GM21723 (cell line): ENCODE measurements around the gene ERBB3.

Source experiments
- ATAC-seq: cut with Tn5 transposase; IDR thresholded peaks from one replicate; pipeline ENCODE4 v1.9.1; 2021; ENCODE audit warnings: mild to moderate bottlenecking, moderate library complexity; ENCODE audit not compliant: unreplicated experiment

The ERBB3 gene

DNA sequence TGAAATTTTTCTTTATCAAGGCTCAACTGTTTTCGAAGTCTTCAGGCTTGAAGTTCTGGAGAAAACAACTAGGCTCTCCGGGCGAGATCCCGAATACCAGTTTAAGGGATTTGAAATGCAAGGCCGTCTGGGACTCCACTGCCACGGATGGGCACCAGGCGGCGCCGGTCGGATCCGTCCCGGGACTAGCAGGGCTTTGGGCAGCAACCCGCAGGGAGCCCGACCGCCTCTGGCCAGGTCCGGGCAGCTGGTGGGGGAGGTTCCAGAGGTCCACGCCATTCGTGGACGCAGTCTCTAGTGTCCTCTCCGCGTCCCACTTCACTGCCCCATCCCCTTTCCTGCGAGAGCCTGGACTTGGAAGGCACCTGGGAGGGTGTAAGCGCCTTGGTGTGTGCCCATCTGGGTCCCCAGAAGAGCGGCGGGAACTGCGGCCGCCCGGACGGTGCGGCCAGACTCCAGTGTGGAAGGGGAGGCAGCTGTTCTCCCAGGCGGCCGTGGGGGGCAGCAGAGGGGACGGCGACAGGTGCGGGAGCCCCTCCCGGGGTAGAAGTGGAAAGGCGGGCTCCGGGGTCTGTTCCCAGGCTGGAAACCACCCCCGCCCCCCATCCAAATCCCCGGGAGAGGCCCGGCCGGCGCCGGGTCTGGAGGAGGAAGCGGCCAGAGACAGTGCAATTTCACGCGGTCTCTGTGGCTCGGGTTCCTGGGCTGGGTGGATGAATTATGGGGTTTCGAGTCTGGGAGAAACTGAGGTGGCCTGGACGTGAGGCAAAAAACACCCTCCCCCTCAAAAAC lies 838 bp upstream of the ERBB3 start:
- ATAC-seq = peak; percentile 56

DNA sequence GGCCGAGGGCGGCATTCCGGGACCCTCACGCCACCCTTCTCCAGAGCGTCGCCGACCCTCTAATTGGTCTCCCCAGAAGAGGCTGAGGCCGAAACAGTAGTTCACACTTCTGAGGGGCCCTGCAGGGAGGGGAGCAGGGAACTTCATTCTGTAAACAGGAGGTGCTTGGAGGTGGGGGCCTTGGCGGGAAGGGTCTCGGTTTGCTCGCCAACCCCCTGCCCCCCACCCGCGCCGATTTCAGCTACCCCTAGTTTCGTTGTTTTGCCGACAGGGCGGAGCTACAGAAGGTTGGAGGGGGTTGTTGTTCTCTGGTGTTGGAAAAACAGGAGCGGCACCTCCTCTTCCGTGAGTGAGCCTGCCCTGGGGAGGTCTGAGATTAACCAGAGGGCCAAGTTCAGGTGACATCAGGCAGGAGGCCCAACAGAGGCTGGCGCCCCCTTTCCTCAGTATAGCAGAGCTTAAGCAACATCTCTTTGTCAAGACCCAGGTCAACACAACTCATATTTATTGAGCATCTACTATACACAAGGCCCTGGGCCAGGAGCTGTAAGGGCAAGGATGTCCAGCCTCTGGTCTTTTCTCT lies 682 bp downstream of the ERBB3 start:
- no peak for ATAC-seq

DNA sequence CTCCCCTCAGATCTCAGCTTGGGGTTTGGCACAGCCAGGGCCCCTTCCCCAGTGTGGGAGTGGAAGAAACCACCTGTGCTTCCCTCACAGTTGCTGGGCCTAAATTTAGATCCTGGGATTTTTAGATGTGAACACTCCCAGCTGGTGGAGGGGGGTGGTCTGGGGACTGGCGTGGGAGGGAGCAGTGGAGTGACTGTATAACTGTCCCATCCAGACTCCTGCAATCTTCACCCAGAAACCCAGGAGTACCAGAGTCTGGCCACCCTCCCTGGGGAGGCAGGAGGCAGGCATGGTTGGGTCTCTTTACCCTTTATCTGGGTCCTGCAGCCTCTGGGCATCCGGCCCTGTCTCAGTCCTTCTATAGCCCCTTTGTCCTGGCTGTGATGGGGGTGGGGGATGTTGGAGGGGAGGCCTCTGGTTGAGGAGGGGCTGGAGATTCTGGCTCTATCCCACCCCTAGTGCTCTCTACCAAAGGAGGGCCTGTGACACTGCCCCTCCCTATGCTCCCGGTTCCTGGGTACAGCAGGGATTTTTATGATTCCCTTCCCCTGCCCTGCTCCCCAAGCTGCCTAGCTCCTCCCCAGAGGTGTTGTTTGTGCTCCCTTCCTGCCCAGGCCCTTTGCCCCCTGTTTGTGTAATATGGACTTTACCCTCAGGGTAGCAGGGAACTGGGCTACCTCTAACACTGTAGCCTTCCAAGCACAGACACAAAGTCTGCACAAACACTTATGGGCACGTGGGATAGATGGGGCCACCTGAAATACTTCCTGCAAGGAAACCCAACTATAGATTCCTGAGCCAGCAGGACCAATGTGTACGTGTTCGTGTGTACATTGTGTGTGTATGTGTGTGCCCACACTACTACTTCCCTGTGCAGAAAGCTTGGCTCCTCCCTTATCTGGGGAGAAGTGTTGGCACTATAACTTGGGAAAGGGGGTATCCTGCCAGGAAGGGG lies 1.7 kb downstream of the ERBB3 start:
- ATAC-seq = no peak

DNA sequence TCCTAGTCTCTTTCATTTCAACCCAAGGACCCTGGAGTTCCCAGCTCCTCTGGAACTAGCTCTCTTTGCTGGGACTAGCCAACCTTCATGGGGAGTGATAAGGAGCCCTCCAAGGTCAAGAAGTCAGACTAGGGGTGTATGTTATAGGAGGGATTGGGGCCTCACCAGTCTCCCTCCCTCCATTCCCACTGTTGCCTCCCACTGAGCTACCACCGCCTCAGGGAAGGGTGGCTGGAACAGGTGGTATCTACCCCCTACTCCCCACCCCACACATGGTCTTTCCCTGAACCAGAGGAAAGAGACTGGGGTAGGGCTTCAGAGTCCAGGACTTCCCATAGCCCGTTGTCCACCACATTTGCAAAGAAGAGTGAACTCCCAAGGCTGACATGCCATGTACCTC lies 2.4 kb downstream of the ERBB3 start:
- ATAC-seq = no peak

DNA sequence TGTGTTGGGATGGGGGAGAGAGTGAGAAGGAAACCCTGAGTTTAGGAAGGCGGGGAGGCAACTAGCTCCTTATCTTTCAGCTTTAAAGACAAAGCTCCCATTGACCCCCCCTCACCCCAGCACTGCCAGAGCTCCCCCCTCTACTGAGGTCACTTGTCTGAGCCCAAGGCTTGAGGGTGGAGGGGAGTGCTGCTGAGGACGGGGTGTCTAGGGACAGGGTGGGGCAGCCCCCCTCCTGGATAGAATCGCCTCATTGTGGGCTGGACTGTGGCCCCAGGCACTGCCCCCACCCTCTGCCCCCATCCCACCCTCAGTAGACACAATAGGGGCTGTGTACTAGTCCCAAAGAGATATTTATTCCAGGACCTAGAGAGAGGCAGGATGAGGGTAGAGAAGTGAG lies 3.0 kb downstream of the ERBB3 start:
- no peak for ATAC-seq

DNA sequence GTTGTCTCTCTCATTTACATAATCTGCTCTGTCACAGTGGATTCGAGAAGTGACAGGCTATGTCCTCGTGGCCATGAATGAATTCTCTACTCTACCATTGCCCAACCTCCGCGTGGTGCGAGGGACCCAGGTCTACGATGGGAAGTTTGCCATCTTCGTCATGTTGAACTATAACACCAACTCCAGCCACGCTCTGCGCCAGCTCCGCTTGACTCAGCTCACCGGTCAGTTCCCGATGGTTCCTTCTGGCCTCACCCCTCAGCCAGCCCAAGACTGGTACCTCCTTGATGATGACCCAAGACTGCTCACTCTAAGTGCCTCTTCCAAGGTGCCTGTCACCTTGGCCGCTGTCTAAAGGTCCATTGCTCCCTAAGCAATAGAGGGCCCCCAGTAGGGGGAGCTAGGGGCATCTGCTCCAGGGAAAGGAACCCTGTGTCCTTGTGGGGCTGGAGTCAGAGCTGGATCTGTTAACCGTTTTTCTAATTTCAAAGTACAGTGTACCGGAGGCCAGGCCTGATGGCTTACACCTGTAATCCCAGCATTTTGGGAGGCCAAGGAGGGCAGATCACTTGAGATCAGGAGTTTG lies 5.1 kb downstream of the ERBB3 start:
- no peak for ATAC-seq

DNA sequence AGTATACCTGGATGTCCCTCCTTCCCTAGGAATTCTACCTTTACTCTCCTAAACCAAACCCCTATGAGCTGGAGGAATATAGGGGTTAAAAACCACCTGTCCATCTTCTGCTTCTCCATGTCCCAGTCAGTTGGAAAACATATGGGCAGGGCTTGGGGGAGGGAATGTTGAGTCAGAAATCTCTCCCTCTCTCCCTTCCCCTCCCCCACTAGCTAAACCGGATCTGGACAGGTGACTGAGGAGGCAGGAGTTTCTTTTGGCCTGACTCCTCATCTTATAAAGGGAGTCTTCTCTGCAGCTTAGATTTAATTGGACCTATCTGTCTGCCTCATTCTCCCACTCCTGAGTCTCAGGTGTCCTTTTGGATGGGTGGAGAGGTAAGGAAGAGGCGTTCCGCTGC lies 6.1 kb downstream of the ERBB3 start:
- no peak for ATAC-seq

DNA sequence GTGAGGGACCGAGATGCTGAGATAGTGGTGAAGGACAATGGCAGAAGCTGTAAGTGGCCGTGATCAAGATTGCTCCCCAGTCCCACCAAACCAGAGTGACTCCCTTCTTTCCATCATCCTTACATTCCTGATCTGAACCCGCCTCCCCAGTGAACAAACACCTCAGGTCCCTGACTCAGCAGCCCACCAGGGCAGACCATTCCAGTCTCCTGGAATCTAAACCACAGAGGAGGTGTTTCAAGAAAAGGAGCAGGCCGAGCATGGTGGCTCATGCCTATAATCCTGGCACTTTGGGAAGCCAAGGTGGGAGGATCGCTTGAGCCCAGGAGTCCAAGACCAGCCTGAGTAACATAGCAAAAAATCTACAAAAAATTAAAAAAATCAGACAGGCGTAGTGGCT lies 6.6 kb downstream of the ERBB3 start:
- no peak for ATAC-seq

DNA sequence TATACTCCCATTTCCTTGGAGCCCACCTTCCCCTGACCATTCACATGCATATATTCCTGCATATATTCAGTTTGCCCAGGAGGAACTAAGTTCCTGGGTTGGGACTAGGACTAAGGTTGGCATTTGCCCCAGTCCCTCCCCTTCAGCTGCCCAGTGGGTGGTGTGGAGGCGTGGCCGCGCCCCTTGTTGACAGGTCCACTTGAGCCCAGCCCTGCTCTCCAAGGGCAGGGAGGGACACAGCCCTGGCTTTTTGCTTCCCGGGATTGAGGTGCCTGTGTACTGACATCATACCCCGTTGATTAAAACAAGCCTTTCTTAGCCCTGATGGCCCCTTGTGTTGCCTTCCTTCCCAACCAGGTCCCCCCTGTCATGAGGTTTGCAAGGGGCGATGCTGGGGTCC lies 7.3 kb downstream of the ERBB3 start:
- ATAC-seq = no peak

DNA sequence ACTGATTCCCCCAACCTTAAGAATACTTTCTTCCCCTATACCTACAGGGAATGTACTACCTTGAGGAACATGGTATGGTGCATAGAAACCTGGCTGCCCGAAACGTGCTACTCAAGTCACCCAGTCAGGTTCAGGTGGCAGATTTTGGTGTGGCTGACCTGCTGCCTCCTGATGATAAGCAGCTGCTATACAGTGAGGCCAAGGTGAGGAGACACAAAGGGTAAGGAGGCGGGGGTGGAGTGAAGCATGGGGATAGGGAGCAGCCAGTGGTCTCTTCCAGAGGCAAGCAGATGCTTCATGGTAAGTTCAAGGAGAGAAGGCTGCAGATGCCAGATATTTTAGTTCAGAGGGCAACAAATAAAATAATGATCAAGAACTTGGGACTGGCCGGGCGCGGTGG lies 17.8 kb downstream of the ERBB3 start:
- ATAC-seq = no peak

DNA sequence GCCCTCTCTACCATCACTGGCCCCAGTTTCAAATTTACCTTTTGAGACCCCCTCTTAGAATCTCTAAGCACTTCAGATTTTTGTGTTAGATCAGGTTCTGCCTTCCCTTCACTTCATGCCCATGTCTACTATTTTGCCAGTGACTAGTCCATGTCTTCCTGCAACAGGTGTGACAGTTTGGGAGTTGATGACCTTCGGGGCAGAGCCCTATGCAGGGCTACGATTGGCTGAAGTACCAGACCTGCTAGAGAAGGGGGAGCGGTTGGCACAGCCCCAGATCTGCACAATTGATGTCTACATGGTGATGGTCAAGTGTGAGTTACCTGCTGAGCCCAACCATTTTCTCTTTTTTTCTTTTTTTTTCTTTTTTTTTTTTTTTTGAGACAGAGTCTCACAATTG lies 18.6 kb downstream of the ERBB3 start:
- ATAC-seq = no peak

DNA sequence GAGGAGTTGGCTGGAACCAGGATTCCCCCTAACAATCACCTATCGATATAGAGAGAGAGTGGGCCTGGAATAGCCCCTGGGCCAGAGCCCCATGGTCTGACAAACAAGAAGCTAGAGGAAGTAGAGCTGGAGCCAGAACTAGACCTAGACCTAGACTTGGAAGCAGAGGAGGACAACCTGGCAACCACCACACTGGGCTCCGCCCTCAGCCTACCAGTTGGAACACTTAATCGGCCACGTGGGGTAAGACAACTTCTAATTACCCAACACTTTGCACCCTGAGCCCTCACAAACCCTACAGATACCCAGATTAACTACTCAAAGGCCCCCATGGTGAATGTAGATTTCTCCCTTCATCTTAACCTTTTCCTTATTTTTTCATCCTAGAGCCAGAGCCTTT lies 19.8 kb downstream of the ERBB3 start:
- ATAC-seq = no peak

DNA sequence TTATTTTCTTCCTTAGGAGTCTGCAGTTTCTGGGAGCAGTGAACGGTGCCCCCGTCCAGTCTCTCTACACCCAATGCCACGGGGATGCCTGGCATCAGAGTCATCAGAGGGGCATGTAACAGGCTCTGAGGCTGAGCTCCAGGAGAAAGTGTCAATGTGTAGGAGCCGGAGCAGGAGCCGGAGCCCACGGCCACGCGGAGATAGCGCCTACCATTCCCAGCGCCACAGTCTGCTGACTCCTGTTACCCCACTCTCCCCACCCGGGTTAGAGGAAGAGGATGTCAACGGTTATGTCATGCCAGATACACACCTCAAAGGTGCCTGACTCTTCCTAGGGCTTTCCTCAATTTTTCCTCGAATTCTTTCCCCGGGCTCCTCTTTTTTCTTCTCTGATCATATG lies 21.1 kb downstream of the ERBB3 start:
- ATAC-seq = no peak

DNA sequence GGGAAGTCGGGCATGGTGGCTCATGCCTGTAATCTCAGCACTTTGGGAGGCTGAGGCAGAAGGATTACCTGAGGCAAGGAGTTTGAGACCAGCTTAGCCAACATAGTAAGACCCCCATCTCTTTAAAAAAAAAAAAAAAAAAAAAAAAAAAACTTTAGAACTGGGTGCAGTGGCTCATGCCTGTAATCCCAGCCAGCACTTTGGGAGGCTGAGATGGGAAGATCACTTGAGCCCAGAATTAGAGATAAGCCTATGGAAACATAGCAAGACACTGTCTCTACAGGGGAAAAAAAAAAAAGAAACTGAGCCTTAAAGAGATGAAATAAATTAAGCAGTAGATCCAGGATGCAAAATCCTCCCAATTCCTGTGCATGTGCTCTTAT lies 22.7 kb downstream of the ERBB3 start:
- no peak for ATAC-seq

DNA sequence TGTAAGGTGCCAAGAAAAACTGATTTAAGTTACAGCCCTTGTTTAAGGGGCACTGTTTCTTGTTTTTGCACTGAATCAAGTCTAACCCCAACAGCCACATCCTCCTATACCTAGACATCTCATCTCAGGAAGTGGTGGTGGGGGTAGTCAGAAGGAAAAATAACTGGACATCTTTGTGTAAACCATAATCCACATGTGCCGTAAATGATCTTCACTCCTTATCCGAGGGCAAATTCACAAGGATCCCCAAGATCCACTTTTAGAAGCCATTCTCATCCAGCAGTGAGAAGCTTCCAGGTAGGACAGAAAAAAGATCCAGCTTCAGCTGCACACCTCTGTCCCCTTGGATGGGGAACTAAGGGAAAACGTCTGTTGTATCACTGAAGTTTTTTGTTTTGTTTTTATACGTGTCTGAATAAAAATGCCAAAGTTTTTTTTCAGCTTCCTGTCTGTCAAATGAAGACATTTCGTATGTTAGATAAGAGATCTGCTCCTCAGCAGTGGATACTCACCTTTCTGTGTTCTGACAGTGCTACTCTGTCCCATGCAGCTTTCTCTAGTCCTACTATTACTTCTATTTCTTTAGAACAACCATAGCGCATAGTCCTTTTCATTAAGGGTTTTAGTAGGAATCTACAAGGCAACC lies 23.2 kb downstream of the ERBB3 start:
- ATAC-seq = no peak

DNA sequence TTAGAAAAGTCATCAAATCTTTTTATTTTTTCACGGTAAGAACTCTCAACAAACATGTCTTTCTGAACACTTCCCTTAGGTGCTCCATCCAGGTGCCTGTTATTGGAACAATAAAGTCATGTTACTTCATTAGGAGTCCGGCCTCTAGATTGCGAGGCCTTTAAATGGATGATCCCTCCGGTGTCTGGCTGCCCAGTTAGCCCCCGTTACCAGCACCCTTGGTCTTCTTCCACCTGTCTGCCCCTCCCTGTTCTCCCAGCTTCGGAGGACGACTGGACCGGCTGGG lies 23.8 kb downstream of the ERBB3 start:
- ATAC-seq = no peak

DNA sequence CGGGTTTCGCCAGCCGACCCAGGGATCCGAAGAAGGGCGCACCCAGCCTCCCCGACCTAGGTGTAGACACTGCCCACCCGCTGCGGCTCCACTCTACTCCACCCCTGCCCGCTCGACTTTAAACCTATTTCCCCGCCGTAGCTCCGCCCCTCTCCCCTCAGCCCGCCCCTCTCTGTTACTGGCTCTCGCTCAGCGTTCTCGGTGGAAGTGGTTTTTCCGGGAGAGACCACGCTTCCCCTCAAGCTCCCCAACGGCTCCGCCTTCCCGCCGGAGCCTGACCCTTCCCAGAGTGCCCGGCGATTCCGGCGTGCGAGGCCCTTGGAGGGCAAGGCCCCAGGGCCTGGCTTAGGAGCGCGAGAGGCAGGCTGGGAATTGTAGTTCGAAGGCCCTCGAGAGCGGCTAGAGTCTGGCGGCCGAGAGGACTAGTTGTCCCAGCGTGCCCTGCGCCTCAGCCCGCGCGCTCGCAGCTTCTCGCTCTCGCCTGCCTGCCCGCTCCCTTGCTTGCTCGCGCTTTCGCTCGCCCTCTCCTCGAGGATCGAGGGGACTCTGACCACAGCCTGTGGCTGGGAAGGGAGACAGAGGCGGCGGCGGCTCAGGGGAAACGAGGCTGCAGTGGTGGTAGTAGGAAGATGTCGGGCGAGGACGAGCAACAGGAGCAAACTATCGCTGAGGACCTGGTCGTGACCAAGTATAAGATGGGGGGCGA lies 24.3 kb downstream of the ERBB3 start, which contains the start of gene PA2G4:
Gene PA2G4, plus strand, starts transcription at position 451 of the 706 bp plus-strand sequence. Its CDS starts 179 bp downstream, at position 630.
- peak; percentile 96 for ATAC-seq

DNA sequence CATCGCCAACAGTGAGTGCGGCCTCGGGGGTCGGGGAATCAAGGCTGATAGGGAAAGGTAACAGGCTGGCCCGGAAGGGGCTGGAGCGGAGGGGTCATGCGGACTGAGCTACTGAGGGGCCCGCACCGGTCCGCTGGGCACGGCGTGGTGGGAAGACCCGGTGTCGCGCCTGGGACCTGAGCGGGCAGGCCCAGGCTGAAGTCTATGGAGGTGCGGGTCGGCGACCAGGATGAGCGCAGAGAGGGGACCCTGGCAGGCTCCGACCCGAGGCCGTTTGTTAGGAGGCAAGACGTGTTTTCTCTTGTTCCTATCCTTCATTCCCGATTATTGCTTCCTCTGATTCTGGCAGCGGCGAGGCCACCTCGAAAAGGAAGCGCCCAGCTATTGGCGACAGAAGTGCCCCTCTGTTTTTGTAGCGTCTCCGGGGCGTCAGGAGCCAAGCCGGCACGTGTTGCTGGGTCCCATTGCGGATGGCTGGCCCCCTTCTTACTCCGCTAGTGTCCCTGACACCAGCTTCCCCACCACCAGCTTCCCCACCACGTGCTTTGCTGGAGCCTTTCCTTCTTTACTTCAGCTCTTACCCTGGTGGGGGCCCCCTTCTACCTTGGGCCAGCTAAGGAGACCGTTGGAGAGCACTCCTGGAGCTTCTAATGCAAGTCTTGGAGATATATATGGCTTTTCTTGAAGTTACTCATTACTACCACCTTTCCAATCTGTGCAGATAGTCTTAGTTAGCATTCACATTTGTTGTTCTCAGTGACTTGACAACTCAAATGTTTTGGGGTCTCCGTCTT lies 25.0 kb downstream of the ERBB3 start:
- ATAC-seq = peak; percentile 24

DNA sequence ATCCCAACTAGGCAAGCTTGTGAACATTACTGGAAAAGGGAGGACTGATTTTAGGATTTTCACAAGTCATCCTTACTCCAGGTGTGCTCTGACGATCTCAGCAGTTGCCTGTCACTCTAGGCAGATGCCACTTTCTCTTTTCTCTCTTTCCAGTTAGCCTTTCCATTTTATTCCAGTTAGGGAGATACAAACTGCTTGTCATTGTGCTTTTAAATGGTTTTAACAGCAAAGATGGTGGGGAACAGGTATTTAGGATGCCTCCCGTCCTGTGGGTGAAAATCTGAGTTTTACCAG lies 25.6 kb downstream of the ERBB3 start:
- ATAC-seq = no peak

DNA sequence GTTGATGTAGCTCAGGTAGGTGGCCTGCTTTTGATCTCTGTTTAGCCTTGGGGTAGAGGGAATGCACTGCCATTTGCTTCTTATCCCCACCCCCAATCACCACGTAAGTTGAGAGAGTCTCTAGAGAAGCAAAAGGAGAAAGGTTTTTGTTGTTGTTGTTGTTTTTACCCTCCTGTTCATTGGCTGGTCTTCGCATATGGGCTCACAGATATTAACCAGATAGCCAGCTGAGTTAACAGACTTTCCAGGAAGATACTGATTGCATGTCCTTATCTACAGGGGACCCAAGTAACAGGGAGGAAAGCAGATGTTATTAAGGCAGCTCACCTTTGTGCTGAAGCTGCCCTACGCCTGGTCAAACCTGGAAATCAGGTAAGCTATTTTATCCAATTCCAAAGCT lies 27.3 kb downstream of the ERBB3 start:
- ATAC-seq = no peak
